GM12873 (cell line): ENCODE results near the gene GPR183.

Experiments
- TF ChIP-seq, protein P1 (sequence below): IDR thresholded peaks from 2 replicates; pipeline ENCODE4 v1.5.1; 2012; ENCODE audit warnings: low read depth, mild to moderate bottlenecking, moderate library complexity, low read length, control low read depth; ENCODE audit not compliant: insufficient read depth; ENCODE audit errors: missing control alignments

Gene GPR183

DNA sequence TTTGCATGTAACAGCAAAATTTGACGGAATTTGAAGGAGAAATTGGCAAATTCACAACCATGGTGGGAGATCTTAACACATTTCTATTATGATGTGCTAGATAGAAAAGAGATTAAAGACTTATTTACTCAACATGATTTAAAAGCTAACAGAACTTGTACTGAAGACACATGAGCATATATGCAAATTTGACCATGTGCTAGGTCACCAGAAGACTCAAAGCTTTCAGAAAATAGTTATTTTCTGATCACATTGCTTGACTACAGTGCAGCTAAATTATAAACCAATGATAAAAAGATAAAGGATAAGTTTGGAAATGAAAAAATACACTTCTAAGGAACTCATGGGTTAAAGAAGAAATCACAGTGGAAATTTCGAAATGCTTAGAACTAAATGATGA is 9.1 kb downstream of the GPR183 start:
- TF ChIP-seq, protein P1, sequence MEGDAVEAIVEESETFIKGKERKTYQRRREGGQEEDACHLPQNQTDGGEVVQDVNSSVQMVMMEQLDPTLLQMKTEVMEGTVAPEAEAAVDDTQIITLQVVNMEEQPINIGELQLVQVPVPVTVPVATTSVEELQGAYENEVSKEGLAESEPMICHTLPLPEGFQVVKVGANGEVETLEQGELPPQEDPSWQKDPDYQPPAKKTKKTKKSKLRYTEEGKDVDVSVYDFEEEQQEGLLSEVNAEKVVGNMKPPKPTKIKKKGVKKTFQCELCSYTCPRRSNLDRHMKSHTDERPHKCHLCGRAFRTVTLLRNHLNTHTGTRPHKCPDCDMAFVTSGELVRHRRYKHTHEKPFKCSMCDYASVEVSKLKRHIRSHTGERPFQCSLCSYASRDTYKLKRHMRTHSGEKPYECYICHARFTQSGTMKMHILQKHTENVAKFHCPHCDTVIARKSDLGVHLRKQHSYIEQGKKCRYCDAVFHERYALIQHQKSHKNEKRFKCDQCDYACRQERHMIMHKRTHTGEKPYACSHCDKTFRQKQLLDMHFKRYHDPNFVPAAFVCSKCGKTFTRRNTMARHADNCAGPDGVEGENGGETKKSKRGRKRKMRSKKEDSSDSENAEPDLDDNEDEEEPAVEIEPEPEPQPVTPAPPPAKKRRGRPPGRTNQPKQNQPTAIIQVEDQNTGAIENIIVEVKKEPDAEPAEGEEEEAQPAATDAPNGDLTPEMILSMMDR, result no peak

DNA sequence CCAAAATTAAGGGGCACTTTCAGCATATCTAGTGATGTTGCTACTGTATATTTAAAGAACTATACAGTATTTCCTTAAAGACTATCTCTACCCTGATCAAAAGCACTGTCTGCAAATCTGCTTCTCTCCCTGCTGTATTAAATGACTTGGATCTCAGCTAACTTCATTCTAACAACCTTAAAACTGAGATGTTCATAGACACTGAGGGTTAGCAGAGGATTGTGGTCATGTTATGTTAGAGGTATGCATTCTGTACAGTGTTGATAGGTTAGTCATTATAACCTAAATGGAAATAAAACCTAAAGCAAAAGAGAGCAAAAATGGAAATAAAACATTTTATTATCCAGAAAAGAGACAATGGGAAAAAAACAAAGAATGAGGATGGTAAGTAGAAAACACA is 9.9 kb downstream of the GPR183 start:
- TF ChIP-seq, protein P1, result no peak

DNA sequence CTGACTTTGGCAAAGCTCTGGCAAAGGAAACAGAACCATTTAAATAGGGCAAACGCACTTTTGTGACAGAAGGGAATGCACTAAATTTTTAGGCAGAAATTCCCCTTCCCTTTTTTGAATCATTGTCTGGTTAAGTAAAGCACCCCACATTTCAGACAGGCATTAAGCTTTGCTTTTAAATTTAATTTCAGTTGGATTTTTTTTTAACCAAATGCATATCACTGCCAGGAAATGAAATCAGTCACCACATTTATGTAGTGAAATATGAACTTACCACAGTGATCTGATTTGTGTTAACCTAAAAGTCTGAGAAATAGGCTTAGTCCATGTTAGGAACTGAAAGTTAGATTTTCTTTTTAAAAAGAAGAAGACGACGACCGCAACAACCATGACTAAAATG is 10.8 kb downstream of the GPR183 start:
- TF ChIP-seq, protein P1, result no peak

DNA sequence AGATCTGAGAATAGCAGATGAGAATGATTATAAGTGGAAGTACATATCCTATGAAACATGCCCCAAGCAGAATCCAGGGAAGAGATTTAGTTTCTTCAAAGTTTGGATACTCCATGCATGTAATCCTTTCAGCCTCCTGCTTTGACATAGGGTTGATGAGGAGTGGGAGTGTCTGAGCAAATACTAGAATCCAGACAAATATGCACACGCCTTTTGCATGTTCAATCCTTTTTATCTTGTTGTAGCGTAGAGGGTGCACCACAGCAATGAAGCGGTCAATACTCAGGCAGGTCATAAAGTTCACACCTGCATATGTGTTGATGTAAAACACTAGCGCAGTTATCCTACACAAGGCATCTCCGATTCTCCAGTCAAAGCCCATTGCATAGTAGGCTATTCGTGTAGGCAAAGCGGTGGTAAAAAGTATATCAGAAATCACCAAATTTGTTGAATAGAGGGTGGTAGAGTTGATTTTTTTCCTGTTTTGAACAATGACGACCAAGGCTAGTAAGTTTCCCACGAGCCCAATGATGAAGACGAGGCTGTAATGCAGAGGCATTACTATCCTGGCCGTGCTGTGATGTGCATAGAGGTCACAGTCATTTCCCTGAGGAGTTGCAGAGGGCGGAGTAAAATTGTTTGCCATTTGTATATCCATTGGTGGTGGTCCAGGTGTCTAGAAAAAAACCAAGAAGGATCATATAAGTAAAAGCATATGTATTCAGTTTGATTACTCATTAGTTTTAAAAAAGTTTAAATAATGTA is 11.5 kb downstream of the GPR183 start:
- TF ChIP-seq, protein P1, result no peak

DNA sequence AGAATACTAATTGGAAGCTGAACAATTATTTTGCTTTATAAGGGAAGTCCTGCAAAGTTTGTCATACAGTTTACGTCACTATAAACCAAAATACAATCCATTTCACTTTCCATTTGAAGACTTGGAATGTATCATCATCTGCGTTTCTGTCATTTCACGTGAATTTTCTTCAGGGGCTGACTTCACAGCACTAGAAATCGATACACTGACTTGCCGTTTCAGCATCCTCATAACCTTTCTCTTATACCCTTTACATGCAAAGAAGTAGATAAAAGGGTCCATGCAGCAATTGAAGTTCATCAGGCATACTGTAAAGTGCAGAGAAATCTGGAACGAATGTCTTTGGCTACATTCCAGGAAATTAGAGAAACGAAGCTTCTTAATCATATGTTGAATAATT is 12.2 kb downstream of the GPR183 start:
- TF ChIP-seq, protein P1, result no peak

DNA sequence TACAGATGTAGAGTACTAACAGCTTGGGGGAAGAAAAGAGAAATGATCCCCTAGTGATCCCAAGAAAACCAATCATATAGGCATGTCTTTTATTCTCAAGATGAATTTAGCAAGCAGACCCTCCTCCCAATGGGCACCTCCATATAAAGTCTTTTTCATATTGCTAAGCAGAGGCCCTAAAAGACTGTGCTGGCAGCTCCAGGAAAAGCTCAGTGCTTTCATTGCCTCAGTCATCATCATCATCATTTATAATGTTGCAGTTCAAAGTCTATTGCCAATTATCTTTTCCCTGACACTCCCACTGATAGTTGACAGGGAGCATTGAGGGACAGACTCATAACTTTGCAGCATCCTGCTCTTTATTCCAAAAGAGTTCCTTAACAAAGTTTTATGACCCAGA is 13.0 kb downstream of the GPR183 start:
- TF ChIP-seq, protein P1, result no peak

DNA sequence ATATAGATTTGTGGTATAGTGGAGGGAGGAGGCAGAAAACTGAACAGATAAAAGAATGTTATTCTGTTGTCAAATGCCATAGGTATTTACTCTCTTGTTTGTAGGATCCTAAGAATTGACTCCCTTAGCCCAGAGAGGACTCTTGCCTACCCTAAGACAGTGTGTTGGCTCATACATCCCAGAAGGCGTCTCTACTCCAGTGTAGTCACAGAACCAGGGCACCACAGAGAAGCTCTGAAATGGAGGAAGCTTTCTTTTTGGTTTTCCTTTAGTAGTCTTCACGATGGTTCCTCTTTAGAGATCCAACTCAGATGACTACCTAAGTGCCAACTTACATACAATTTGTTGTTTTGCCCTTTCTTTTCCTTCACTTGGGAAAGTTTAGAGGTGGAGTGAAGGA is 14.0 kb downstream of the GPR183 start:
- TF ChIP-seq, protein P1, result no peak
